HG02588 (cell line): ENCODE data around the gene USP17L21.
"Not testable (repeated sequence)": the region's sequence is repeated elsewhere in the genome, so short reads cannot be mapped to it uniquely, and the experiment has no call there.

ENCODE experiments used
- ATAC-seq: cut with Tn5 transposase; IDR thresholded peaks from one replicate; pipeline ENCODE4 v1.9.1; 2021; ENCODE audit warnings: mild to moderate bottlenecking, moderate library complexity; ENCODE audit not compliant: unreplicated experiment

Gene USP17L21

GRCh38 chr4:9262572-9262971 is at the start of gene USP17L21:
Gene USP17L21 (plus strand): TSS chr4:9262872. CDS start chr4:9262872, 0 bp downstream.
- not testable (repeated sequence) for ATAC-seq

- not testable (repeated sequence) for ATAC-seq
Observed at GRCh38 chr4:9214701-9215100, 48.0 kb upstream of the USP17L21 start.

- ATAC-seq: not testable (repeated sequence)
Observed at GRCh38 chr4:9215105-9215504, 47.6 kb upstream of the USP17L21 start, which contains the start of gene USP17L11. Gene USP17L11 (plus strand): TSS chr4:9215405. CDS start chr4:9215405, 0 bp downstream.

- not testable (repeated sequence) for ATAC-seq
Observed at GRCh38 chr4:9219852-9220251, 42.8 kb upstream of the USP17L21 start, which contains the start of gene USP17L12. Gene USP17L12 (plus strand): TSS chr4:9220152. CDS start chr4:9220152, 0 bp downstream.

- ATAC-seq: not testable (repeated sequence)
Observed at GRCh38 chr4:9224596-9224995, 38.1 kb upstream of the USP17L21 start, which contains the start of gene USP17L13. Gene USP17L13 (plus strand): TSS chr4:9224896. CDS start chr4:9224896, 0 bp downstream.

GRCh38 chr4:9230249-9230648 is 32.4 kb upstream of the USP17L21 start:
- not testable (repeated sequence) for ATAC-seq

- not testable (repeated sequence) for ATAC-seq
Observed at GRCh38 chr4:9234085-9234484, 28.6 kb upstream of the USP17L21 start, which contains the start of gene USP17L15. Gene USP17L15 (plus strand): TSS chr4:9234385. CDS start chr4:9234385, 0 bp downstream.

GRCh38 chr4:9238461-9238860 is 24.2 kb upstream of the USP17L21 start:
- not testable (repeated sequence) for ATAC-seq

- ATAC-seq: not testable (repeated sequence)
Observed at GRCh38 chr4:9243579-9243978, 19.1 kb upstream of the USP17L21 start, which contains the start of gene USP17L17. Gene USP17L17 (plus strand): TSS chr4:9243879. CDS start chr4:9243879, 0 bp downstream.

- ATAC-seq: not testable (repeated sequence)
Observed at GRCh38 chr4:9247953-9248680, 14.6 kb upstream of the USP17L21 start, which contains the start of gene USP17L18. Gene USP17L18 (plus strand): TSS chr4:9248630. CDS start chr4:9248630, 0 bp downstream.

- ATAC-seq: not testable (repeated sequence)
Observed at GRCh38 chr4:9253078-9253477, 9.6 kb upstream of the USP17L21 start, which contains the start of gene USP17L19. Gene USP17L19 (plus strand): TSS chr4:9253378. CDS start chr4:9253378, 0 bp downstream.

GRCh38 chr4:9257824-9258223 is 4.8 kb upstream of the USP17L21 start, which contains the start of gene USP17L20:
Gene USP17L20 (plus strand): TSS chr4:9258124. CDS start chr4:9258124, 0 bp downstream.
- not testable (repeated sequence) for ATAC-seq

GRCh38 chr4:9267319-9267718 is 4.6 kb downstream of the USP17L21 start, which contains the start of gene USP17L22:
Gene USP17L22 (plus strand): TSS chr4:9267619. CDS start chr4:9267619, 0 bp downstream.
- not testable (repeated sequence) for ATAC-seq

- ATAC-seq: not testable (repeated sequence)
Observed at GRCh38 chr4:9271719-9272118, 9.0 kb downstream of the USP17L21 start.
